HepG2 (cell line): Measurements from ENCODE around the gene TSNAXIP1. TPM values are rescaled to one million over a fixed set of nuclear protein-coding genes. Genes with fewer than 3 reads are reported as not detected.

ENCODE experiments used
- ATAC-seq: fragments of 200-7000 bp; cut with Tn5 transposase; 3 replicates; pipeline ENCODE4 v1.9.1; 2020; ENCODE audit warnings: mild to moderate bottlenecking, moderate library complexity
- BruUV-seq: library from RNA; stranded (reverse); fragments of 400-500 nt; replicated peaks from 2 replicates; lab custom pipeline; 2021; lab: Mats Ljungman, UMichigan
- CTCF ChIA-PET: fragments of 300-600 bp; formaldehyde crosslinking; extraction: SDS; loops from one replicate; lab custom pipeline; 2021; ENCODE audit warnings: low total read pairs, inconsistent platforms, low intra/inter-chr PET ratio; lab: Yijun Ruan, JAX
- POLR2A ChIA-PET: fragments of 350-600 bp; sonication (Branson Sonifier 250); formaldehyde crosslinking; loops from one replicate; lab custom pipeline; 2020; ENCODE audit warnings: antibody characterized with exemption, inconsistent platforms; lab: Yijun Ruan, JAX
- DNase-seq: peaks from one replicate; pipeline ENCODE4 v3.0.0-alpha.2; 2015; ENCODE audit warnings: low spot score
- FAIRE-seq: peaks from 3 replicates; lab custom pipeline; 2011; peaks lifted over from hg19 to GRCh38; lab: Jason Lieb, UNC
- H2AFZ ChIP-seq: one replicate; pipeline ENCODE4 v1.6.1; 2011; ENCODE audit warnings: low read length, inconsistent platforms
- H3K27ac ChIP-seq: fragments of 300-600 bp; 3 replicates; pipeline ENCODE4 v1.8.0; 2011; ENCODE audit warnings: mixed run types, mild to moderate bottlenecking, mixed read lengths, low read length, inconsistent platforms; ENCODE audit not compliant: insufficient read depth; ENCODE audit errors: extremely low read length
- H3K27me3 ChIP-seq, 2 experiments: fragments of 200-600 bp in 1 of 2; 2 replicates in 1 of 2; 3 replicates in 1 of 2; pipeline versions ENCODE4 v1.6.0 to v1.8.0; 2011; ENCODE audit warnings: low read length in 2 of 2, mild to moderate bottlenecking in 2 of 2, moderate library complexity in 2 of 2, inconsistent platforms in 1 of 2; ENCODE audit not compliant: insufficient read depth in 2 of 2, control insufficient read depth in 1 of 2
- H3K36me3 ChIP-seq, 2 experiments: fragments of 200-600 bp in 1 of 2; replicated peaks in 1 of 2; 2 replicates in 1 of 2; 3 replicates in 1 of 2; pipeline versions ENCODE4 v1.5.1 to v1.8.0; 2011; ENCODE audit warnings: low read length in 2 of 2, inconsistent platforms in 1 of 2; ENCODE audit not compliant: insufficient read depth in 2 of 2, control insufficient read depth in 1 of 2
- H3K4me1 ChIP-seq: 2 replicates; pipeline ENCODE4 v1.5.1; 2012; ENCODE audit warnings: low read length, inconsistent platforms; ENCODE audit not compliant: insufficient read depth
- H3K4me2 ChIP-seq: 2 replicates; pipeline ENCODE4 v1.6.0; 2011; ENCODE audit warnings: low read depth, low read length, inconsistent platforms
- H3K4me3 ChIP-seq, 3 experiments: fragments of 200-600 bp in 1 of 3; sonication (generic), shearing (Covaris generic) in 1 of 3; replicated peaks in 1 of 3; 2 replicates each; pipeline ENCODE4 v1.5.1; 2011 to 2016; ENCODE audit warnings: low read length in 3 of 3, inconsistent platforms in 2 of 3, low read depth in 2 of 3, mild to moderate bottlenecking in 2 of 3, control low read depth in 1 of 3, mixed read lengths in 1 of 3; ENCODE audit not compliant: insufficient read depth in 1 of 3
- H3K79me2 ChIP-seq: one replicate; pipeline ENCODE4 v1.6.1; 2011; ENCODE audit warnings: low read length, inconsistent platforms; ENCODE audit not compliant: insufficient read depth
- H3K9ac ChIP-seq: 2 replicates; pipeline ENCODE4 v1.6.0; 2011; ENCODE audit warnings: mild to moderate bottlenecking, low read depth, low read length, inconsistent platforms; ENCODE audit not compliant: insufficient read depth
- H3K9me3 ChIP-seq: 2 replicates; pipeline ENCODE4 v1.5.1; 2012; ENCODE audit warnings: mild to moderate bottlenecking, low read length
- H4K20me1 ChIP-seq: 2 replicates; pipeline ENCODE4 v1.6.0; 2011; ENCODE audit warnings: inconsistent platforms, mild to moderate bottlenecking, low read length, moderate library complexity; ENCODE audit not compliant: insufficient read depth
- CBFB ChIP-seq: sonication (generic); formaldehyde crosslinking; IDR thresholded peaks from 2 replicates; pipeline ENCODE4 v1.4.0; 2020; ENCODE audit warnings: missing genetic modification reagents
- ELF3 ChIP-seq: IDR thresholded peaks from 2 replicates; pipeline ENCODE4 v1.6.1; 2016; ENCODE audit warnings: missing genetic modification reagents, missing compliant biosample characterization
- HOXA9 ChIP-seq: sonication (generic); formaldehyde crosslinking; IDR thresholded peaks from 2 replicates; pipeline ENCODE4 v1.8.1; 2022; ENCODE audit warnings: missing genetic modification reagents, mild to moderate bottlenecking, moderate library complexity, borderline replicate concordance
- KAT7 ChIP-seq: IDR thresholded peaks from 2 replicates; pipeline ENCODE4 v1.6.1; 2018; ENCODE audit warnings: borderline replicate concordance, missing compliant biosample characterization
- MLLT10 ChIP-seq: sonication (generic); formaldehyde crosslinking; IDR thresholded peaks from 2 replicates; pipeline ENCODE4 v1.4.0; 2020; ENCODE audit warnings: missing genetic modification reagents
- NFKBIZ ChIP-seq: IDR thresholded peaks from 2 replicates; pipeline ENCODE4 v1.6.1; 2018; ENCODE audit warnings: missing genetic modification reagents, missing compliant biosample characterization
- RBAK ChIP-seq: sonication (generic); formaldehyde crosslinking; IDR thresholded peaks from 2 replicates; pipeline ENCODE4 v1.5.1; 2020; ENCODE audit warnings: mild to moderate bottlenecking, missing genetic modification reagents
- TEAD3 ChIP-seq: optimal IDR thresholded peaks from 2 replicates; pipeline ENCODE3; 2016; ENCODE audit warnings: borderline replicate concordance
- ZNF460 ChIP-seq: sonication (generic); formaldehyde crosslinking; IDR thresholded peaks from 2 replicates; pipeline ENCODE4 v1.5.1; 2020; ENCODE audit warnings: missing genetic modification reagents, mild to moderate bottlenecking, borderline replicate concordance
- ZNF577 ChIP-seq: sonication (generic); formaldehyde crosslinking; IDR thresholded peaks from 2 replicates; pipeline ENCODE4 v1.4.0; 2020; ENCODE audit warnings: mild to moderate bottlenecking, low read depth, missing genetic modification reagents, borderline replicate concordance
- ZNF614 ChIP-seq: IDR thresholded peaks from 2 replicates; pipeline ENCODE4 v1.6.1; 2018; ENCODE audit warnings: missing biosample characterization, missing genetic modification reagents, inconsistent platforms, borderline replicate concordance
- ZNF773 ChIP-seq: sonication (generic); formaldehyde crosslinking; IDR thresholded peaks from 2 replicates; pipeline ENCODE4 v1.4.0; 2020; ENCODE audit warnings: missing genetic modification reagents, borderline replicate concordance
- WGBS: methylation state at CpG from one replicate; pipeline ENCODE4 v1.1.6; 2017; ENCODE audit warnings: low lambda C conversion rate; 5-methylcytosine and 5-hydroxymethylcytosine counted together
- in situ Hi-C: cut with HindIII; loops from 2 replicates; pipeline ENCODE4 v1.10.0; 2017; ENCODE audit warnings: low pct_unique_long_range_greater_than_20kb; ENCODE audit not compliant: extremely low pct_ligation_motif_present
- intact Hi-C: fragments of 100-400 bp; cut with micrococcal nuclease; formaldehyde crosslinking; loops from one replicate; pipeline ENCODE4 v1.10.0; 2022; ENCODE audit not compliant: unreplicated experiment
- polyA plus RNA-seq, 8 experiments: library from polyadenylated mRNA; depleted of rRNA in 3 of 8; stranded (reverse) in 7 of 8; unstranded in 1 of 8; fragments of >200 nt; fragmentation: Illumina TruSeq in 4 of 8; extraction: Trizol in 4 of 8; gene quantifications; 2 replicates each; pipeline versions ENCODE4 v1.2.1 to v1.2.3, GENCODE V29; 2011 to 2016; ENCODE audit warnings: low read depth in 4 of 8, missing spikeins in 1 of 8, mixed read lengths in 1 of 8; ENCODE audit not compliant: insufficient read depth in 1 of 8
- total RNA-seq, 5 experiments: library from RNA; depleted of rRNA; stranded (reverse); fragments of >200 nt; fragmentation: Illumina TruSeq; extraction: Trizol; gene quantifications; 2 replicates each; pipeline ENCODE4 v1.2.3, GENCODE V29; 2016; ENCODE audit warnings: low read depth in 1 of 5
- TF ChIP-seq, protein P1 (sequence below): sonication (generic); formaldehyde crosslinking; IDR thresholded peaks from 2 replicates; pipeline ENCODE4 v1.4.0; 2020; ENCODE audit warnings: missing genetic modification reagents, borderline replicate concordance
- TF ChIP-seq, protein P2 (sequence below): sonication (generic); formaldehyde crosslinking; IDR thresholded peaks from 2 replicates; pipeline ENCODE4 v1.8.1; 2023; ENCODE audit warnings: mild to moderate bottlenecking, moderate library complexity, missing genetic modification reagents

TSNAXIP1 gene
- total and polyA plus RNA-seq, 2 of the 13 experiments (the other 11 are each of a cell fraction or from before 2014, with no cell fraction given) = 0.37 to 0.86 TPM

DNA sequence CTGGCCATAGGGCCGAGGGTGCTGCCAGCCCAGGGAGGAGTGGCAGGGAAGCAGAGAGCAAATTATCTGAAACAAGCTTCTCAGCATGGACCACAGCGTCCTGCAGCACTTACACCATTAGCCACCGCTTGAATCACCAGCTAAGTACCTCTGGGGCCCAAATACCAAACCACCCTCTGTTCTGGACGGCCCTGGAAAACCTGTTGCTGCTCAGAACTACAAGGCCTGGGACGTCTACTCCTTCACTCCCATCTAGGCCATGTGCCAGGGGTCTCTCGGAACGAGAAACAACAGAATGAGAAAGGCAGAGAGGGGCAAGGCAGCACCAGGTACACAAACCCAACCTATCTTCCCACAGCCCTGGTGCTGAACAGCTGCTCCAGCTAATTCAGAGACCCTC lies 47.7 kb upstream of the TSNAXIP1 start:
- no peak for DNase-seq
- intact Hi-C loops = no loop called here
- no peak for ATAC-seq
- no peak overlapping the region for H3K4me3 ChIP-seq
- 86% methylated on average over 7 of the region's 7 CpGs for WGBS
- H3K79me2 ChIP-seq = no peaks in the 10 kb centered on the region
- FAIRE-seq = no peak
- ChIA-PET CTCF (no interaction called here), POLR2A (no interaction called here)
- BruUV-seq = no TSS peak
- no peak overlapping the region for H3K9ac ChIP-seq
- H3K9me3 ChIP-seq = no peaks in the 10 kb centered on the region
- TF ChIP-seq CBFB (CRISPR knock-in tag) (no peak), MLLT10 (no peak), ZNF577 (CRISPR knock-in tag) (no peak), NFKBIZ (no peak), ZNF614 (CRISPR knock-in tag) (no peak)
- H3K4me2 ChIP-seq = no peak overlapping the region
- in situ Hi-C loops = no loop called here
- H3K36me3 ChIP-seq = peaks cover 13 to 37% of the 10 kb centered on the region in 2 experiments; a peak in 3 of 5 replicates
- no peak overlapping the region for H2AFZ ChIP-seq
- no peaks in the 10 kb centered on the region for H3K4me1 ChIP-seq
- no peaks in the 10 kb centered on the region for H3K27me3 ChIP-seq
- H3K27ac ChIP-seq = no peak overlapping the region
- H4K20me1 ChIP-seq = 0 out of 2 replicates have a peak, but pooled peaks cover 5% of the 10 kb centered on the region

DNA sequence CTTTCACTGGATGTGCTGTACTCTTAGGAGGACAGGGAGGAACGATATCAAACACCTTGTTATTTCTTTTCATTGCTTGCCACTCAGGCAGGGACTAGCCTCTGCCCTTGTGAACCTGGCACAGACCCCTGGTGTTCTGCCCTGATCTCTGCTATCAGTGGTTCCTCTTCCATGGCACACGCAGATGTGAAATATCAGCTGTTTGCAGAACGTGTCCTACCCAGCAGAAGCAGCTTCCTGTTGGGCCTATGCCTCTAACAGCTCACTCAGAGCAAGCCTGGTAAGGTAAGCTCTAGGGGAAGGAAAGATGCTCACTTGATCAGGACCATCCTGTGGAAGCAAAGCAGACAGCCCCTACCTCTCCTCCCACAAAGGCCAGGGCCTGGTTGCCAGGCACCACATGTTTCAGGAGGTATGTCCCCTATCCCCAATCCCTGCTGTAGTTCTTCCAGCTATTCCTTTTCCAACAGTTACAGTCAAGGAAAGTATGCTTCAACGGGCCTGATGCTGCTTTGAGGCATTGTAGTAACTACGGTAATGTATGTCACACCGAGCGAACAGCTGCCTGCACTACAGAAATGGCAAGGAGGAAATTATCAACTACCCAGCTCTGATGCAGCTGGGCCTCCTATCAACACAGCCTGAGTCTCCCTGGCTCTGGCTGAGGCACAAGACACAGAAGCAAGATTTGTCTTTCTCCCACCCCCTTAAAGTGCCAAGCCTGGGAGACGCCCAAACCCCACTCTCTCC lies 46.3 kb upstream of the TSNAXIP1 start:
- H2AFZ ChIP-seq = no peak overlapping the region
- H3K79me2 ChIP-seq = no peaks in the 10 kb centered on the region
- DNase-seq = no peak
- CTCF ChIA-PET = no interaction called here
- H3K9ac ChIP-seq = no peak overlapping the region
- POLR2A ChIA-PET = no interaction called here
- H3K4me2 ChIP-seq = no peak overlapping the region
- H3K27ac ChIP-seq = no peak overlapping the region
- H3K9me3 ChIP-seq = no peaks in the 10 kb centered on the region
- no peak overlapping the region for H3K4me3 ChIP-seq
- no peak for FAIRE-seq
- 97% methylated on average over 8 of the region's 8 CpGs for WGBS
- no peaks in the 10 kb centered on the region for H3K27me3 ChIP-seq
- no peak for ATAC-seq
- in situ Hi-C loops = no loop called here
- 0 out of 2 replicates have a peak, but pooled peaks cover 5% of the 10 kb centered on the region for H4K20me1 ChIP-seq
- intact Hi-C loops = no loop called here
- H3K36me3 ChIP-seq = peaks cover 8 to 36% of the 10 kb centered on the region in 2 experiments; a peak in 4 of 5 replicates
- BruUV-seq = no TSS peak
- no peaks in the 10 kb centered on the region for H3K4me1 ChIP-seq
- TF ChIP-seq, protein P1, sequence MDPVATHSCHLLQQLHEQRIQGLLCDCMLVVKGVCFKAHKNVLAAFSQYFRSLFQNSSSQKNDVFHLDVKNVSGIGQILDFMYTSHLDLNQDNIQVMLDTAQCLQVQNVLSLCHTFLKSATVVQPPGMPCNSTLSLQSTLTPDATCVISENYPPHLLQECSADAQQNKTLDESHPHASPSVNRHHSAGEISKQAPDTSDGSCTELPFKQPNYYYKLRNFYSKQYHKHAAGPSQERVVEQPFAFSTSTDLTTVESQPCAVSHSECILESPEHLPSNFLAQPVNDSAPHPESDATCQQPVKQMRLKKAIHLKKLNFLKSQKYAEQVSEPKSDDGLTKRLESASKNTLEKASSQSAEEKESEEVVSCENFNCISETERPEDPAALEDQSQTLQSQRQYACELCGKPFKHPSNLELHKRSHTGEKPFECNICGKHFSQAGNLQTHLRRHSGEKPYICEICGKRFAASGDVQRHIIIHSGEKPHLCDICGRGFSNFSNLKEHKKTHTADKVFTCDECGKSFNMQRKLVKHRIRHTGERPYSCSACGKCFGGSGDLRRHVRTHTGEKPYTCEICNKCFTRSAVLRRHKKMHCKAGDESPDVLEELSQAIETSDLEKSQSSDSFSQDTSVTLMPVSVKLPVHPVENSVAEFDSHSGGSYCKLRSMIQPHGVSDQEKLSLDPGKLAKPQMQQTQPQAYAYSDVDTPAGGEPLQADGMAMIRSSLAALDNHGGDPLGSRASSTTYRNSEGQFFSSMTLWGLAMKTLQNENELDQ = no peak
- no peak for TF ChIP-seq ZNF460 (CRISPR knock-in tag)
- no peak for TF ChIP-seq KAT7
- TF ChIP-seq TEAD3 = no peak
- no peak for TF ChIP-seq HOXA9 (CRISPR knock-in tag)
- TF ChIP-seq RBAK (CRISPR knock-in tag) = no peak
- TF ChIP-seq, protein P2, sequence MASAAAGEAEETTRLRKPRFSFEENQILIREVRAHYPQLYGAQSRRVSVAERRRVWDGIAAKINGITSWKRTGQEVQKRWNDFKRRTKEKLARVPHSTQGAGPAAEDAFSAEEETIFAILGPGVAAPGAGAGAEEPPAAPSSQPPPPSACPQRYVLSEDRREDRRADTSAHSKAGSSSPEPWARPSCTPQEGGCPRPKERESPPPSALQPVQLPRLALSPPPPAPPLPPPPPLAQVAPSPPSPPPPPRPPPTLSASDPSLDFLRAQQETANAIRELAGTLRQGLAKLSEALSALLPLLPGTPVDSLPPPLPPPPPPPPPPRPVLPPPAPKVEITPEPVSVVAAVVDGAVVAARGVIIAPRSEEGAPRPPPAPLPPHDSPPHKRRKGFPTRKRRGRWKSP (CRISPR knock-in tag) = no peak
- no peak for TF ChIP-seq ELF3
- no peak for TF ChIP-seq ZNF773 (CRISPR knock-in tag)
